Measurements from ENCODE around the gene UGT2B17. TPM values are rescaled to one million over a fixed set of nuclear protein-coding genes. Genes with fewer than 3 reads are reported as not detected.
A peak's percentile ranks its signal among the peaks of the same experiment; 100 is the strongest.

The UGT2B17 gene
- total and polyA plus RNA-seq, 2 of the 13 experiments (the other 11 are each of a cell fraction or from before 2014, with no cell fraction given): not detected

- Histone ChIP-seq H3K79me2 (ENCODE audit: insufficient read depth, low read length) (no peaks in the 10 kb centered on the region), H3K27ac (ENCODE audit: extremely low read length, insufficient read depth, low read length) (no peak overlapping the region), H3K4me1 (ENCODE audit: insufficient read depth, low read length) (peaks cover 14% of the 10 kb centered on the region), H3K27me3 (ENCODE audit: control insufficient read depth in 1 of 2, insufficient read depth in 2 of 2, low read length in 2 of 2) (no peaks in the 10 kb centered on the region), H2AFZ (ENCODE audit: low read length) (no peak overlapping the region), H3K9ac (ENCODE audit: insufficient read depth, low read depth, low read length) (no peak overlapping the region), H4K20me1 (ENCODE audit: insufficient read depth, low read length) (no peaks in the 10 kb centered on the region), H3K4me3 (replicated peaks in 1 of 3; ENCODE audit: insufficient read depth in 1 of 3, low read depth in 2 of 3, low read length in 3 of 3) (no peak overlapping the region), H3K4me2 (ENCODE audit: low read depth, low read length) (no peak overlapping the region), H3K9me3 (ENCODE audit: low read length) (no peaks in the 10 kb centered on the region), H3K36me3 (replicated peaks in 1 of 2; ENCODE audit: control insufficient read depth in 1 of 2, insufficient read depth in 2 of 2, low read length in 2 of 2) (no peaks in the 10 kb centered on the region)
- no peak for ATAC-seq
- TF ChIP-seq EP300 (IDR thresholded peaks at IDR 0.05; ENCODE audit: low read depth in 2 of 2, low read length in 2 of 2) (peak in 1 of 2 experiments; percentile 44; a peak in 1 of 4 replicates), EP300 (CRISPR knock-in tag; IDR thresholded peaks at IDR 0.05; ENCODE audit: borderline replicate concordance) (no peak), MNT (IDR thresholded peaks at IDR 0.05) (no peak), PAXIP1 (CRISPR knock-in tag; conservative IDR thresholded peaks at IDR 0.05) (peak; percentile 19; the same call in 1 of the 2 replicates), GATAD2A (CRISPR knock-in tag; IDR thresholded peaks at IDR 0.05) (peak; percentile 47; the same call in 1 of the 2 replicates), ZKSCAN5 (CRISPR knock-in tag; IDR thresholded peaks at IDR 0.05) (no peak), BCL6 (CRISPR knock-in tag; IDR thresholded peaks at IDR 0.05) (no peak), FOXA3 (CRISPR knock-in tag; IDR thresholded peaks at IDR 0.05) (peak; percentile 61; the same call in 1 of the 2 replicates), FOXA1 (IDR thresholded peaks at IDR 0.05) (peak; percentile 59; the same call in 1 of the 2 replicates), FOXA1 (CRISPR knock-in tag; IDR thresholded peaks at IDR 0.05) (no peak), FOXP1 (IDR thresholded peaks at IDR 0.05) (no peak), FOXP1 (CRISPR knock-in tag; IDR thresholded peaks at IDR 0.05) (peak; percentile 67), PATZ1 (CRISPR knock-in tag; IDR thresholded peaks at IDR 0.05) (no peak), NFIC (IDR thresholded peaks at IDR 0.05; ENCODE audit: low read length) (peak; percentile 62; the same call in 1 of the 2 replicates)
- DNase-seq (ENCODE audit: low spot score): no peak
- intact Hi-C loops (cut with micrococcal nuclease; ENCODE audit: unreplicated experiment) (no loop called here), in situ Hi-C loops (cut with HindIII; ENCODE audit: extremely low pct_ligation_motif_present, low pct_unique_long_range_greater_than_20kb) (no loop called here)
- POLR2A ChIA-PET: no interaction called here
- FAIRE-seq: no peak
- WGBS (ENCODE audit: low lambda C conversion rate): 0% methylated on average over 1 of the region's 1 CpG
- CTCF ChIA-PET (ENCODE audit: low intra/inter-chr PET ratio, low total read pairs): no interaction called here
- BruUV-seq (replicated peaks): no TSS peak
Measured at GRCh38 chr4:68613752-68614151, 37.6 kb upstream of the UGT2B17 start.

Measured in HepG2 (cell line).